Sigmoid colon (tissue), 3 donors: Measurements from ENCODE around the gene STX7.

Experiments
- CTCF ChIP-seq, 4 experiments: fragments of 450-650 bp in 3 of 4; fragments of 200-600 bp in 1 of 4; IDR thresholded peaks; one replicate each; pipeline ENCODE4 v1.5.1; 2016 to 2019; ENCODE audit warnings: antibody characterized with exemption in 4 of 4, mild to moderate bottlenecking in 3 of 4, moderate library complexity in 2 of 4
- POLR2A ChIP-seq, 2 donors: fragments of 450-650 bp; IDR thresholded peaks; one replicate each; pipeline ENCODE4 v1.6.1; 2016; ENCODE audit warnings: antibody characterized with exemption in 2 of 2, mild to moderate bottlenecking in 2 of 2, moderate library complexity in 2 of 2

- TF ChIP-seq CTCF (IDR thresholded peaks at IDR 0.05) (no peak), POLR2A (IDR thresholded peaks at IDR 0.05) (no peak)
Measured at GRCh38 chr6:132423839-132424238, 89.1 kb downstream of the STX7 start.
